ENCODE results near the gene KCND3.
"Not testable (repeated sequence)": the region's sequence is repeated elsewhere in the genome, so short reads cannot be mapped to it uniquely, and the experiment has no call there.

Gene KCND3

DNA sequence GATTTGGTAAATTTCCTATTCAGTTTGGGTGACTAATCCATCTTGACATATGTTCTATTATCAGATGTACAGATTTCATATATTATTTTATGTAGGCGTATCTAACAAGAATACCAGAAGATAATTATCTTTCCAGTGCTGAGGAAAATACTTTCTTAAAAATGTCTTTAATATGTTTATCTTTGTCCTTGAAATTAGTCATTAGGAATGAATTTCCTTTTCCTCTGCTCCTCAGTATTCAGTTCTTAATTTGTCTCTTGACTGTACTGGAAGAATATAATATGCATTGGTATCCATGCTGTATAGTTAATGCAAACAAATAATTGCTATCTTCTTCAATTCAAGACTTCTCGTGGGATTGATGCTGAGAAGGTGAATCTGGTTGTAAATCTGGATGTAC, 227.1 kb downstream of the KCND3 start:
- DNase-seq: no peak

DNA sequence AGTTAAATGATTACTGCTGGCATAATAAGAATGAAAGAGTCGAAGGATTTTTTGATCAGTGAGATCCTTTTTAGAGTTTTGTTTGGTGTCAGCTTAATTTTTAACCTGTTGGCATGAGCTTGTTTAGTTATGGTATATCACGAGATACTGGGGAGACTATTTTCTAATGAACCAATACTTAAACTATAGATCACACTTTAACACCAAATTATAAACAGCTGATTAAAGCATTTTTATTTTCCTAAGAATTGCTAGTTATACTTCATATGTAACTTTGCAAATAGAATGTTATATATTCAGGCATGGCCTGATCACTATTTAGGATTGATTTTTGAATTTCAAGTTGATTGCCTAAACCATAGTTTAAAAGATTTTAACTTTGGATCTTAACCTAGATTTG, 227.8 kb downstream of the KCND3 start:
- no peak for DNase-seq

DNA sequence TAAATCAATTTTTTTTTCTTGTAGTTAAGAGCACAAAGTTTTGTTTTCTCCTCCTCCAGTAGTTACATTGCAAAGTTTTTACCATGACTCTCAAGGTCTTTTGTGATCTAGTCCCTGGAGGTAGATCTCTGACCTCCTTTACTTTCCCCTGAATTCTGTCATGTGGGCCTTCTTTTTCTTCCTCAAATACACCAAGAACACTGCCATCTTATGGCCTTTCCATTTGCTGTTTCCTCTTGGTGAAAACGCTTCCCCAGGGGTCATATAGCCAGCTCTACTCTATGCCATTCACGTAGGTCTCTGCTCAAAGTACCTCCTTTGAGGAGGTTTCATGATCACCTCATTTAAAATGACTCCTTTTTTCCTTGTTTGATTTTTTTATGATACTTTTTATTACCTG, 231.1 kb downstream of the KCND3 start:
- no peak for DNase-seq

DNA sequence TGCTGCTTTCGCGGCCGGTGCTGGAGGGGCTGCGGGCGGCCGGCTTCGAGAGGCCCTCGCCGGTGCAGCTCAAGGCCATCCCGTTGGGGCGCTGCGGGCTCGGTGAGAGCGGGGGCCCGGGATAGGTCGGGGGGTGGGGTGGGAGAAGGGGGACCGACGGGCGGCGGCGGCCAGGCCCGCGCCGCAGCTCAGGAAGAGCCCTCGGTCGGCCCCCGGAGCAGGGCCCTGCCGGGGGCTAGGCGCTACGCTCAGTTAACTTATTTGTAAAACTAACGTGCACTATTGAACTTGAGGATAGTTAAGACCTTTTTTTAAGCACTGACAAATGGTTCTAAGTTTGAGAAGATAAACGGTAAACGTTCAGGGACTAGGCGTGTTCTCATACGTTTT, 233.3 kb downstream of the KCND3 start:
- no peak for DNase-seq

DNA sequence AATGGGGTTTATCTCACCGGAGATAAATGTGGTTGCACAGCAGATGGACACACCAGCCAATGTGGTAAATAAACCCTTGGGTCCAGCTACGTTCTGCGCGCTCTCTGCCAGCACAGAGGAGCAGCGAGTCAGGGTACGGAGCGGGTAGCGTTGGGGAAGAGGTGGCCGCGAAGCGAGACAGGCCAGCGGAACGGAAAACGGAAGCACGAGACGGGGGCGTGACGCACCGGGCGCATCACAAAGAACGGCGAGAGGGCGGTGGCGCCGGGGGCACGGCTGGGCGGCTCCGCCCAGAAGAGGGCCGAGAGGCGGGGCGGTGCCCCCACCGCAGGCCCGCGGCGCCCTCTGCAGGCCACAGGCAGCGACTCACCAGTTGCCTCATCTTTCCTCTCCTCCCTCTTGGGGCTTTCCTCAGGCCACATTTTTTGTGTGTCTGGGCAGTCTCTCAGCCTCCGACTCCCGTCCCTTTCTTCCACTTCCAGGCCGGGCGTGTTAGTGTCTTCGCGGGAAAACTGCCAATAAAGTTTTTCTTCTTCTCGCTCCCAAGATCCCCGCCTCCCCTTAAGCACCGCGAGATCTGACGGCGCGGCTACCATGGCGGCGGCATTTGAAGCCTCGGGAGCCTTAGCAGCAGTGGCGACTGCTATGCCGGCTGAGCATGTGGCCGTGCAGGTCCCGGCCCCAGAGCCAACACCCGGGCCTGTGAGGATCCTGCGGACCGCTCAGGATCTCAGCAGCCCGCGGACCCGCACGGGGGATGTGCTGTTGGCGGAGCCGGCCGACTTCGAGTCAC, 233.9 kb downstream of the KCND3 start, which contains the start of gene DDX20:
TSS of gene DDX20 (plus strand) at position 571 of the 793 bp plus-strand sequence. CDS start at position 595, 24 bp downstream.
- peak; percentile 90 to 91 for DNase-seq

DNA sequence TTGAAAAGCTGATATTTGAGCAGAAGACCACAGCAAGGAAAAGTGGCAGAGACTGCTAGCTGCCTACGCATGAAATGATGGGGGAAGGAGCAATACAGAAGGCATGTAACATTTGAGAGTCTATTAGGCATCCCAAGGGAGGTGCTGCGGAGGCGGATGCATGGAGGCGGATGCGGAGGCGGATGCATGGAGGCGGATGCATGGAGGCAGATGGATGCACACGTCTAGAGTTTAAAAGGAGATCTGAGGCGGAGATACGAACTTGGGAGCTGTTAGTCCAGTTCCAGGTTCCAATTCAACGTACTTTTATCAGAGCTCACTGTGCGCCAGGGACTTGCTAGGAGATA, 234.5 kb downstream of the KCND3 start:
- peak; percentile 19 to 25 for DNase-seq

DNA sequence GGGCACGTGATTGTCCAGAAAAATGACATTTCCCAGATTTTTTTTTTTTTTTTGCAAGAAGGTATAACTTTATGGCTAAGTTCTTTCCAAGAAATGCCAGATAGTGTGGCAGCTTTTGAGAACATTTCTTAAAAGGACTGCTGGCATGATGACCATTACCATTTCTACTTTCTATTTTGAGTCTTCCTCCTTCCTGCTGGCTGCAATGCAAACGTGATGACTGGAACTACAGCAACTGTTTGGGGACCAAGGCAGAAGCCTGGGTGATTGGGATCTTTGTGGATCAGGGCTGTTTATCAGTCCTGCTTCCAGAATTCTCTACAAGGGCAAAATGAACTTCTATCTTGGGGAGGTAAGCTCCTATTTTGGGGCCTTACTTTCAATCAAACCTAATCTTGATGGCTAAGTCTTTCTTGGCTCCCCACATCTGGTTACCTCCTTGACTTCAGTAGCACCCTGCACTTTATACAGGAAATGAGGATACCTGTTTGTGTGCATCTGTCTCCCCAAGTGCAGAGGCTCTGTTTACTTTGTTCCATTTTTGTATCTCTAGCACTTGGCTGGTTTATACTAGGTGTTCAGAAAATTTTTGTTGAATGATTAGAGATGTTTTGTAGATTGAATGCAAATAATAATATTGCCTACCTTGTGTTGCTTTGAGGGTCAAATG, 237.4 kb downstream of the KCND3 start:
- no peak for DNase-seq

DNA sequence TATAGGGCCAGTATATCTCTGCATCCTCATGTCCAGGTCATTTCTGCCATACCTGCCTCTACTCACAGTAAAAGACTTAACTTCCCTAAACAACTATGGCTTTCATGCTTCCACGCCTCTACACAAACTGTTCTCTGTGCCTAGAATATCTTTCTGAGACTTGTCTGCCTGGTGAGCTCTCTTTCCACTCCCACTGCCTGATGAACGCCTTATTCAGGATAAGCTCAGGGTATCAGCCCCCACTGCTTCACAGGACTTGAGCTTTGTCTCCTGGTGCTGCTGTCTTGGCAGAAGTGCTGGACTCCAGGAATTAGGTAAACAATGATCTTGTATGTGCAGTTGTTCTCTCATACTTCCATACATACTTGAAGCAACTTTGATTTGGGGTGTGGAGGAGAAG, 238.6 kb downstream of the KCND3 start:
- no peak for DNase-seq

DNA sequence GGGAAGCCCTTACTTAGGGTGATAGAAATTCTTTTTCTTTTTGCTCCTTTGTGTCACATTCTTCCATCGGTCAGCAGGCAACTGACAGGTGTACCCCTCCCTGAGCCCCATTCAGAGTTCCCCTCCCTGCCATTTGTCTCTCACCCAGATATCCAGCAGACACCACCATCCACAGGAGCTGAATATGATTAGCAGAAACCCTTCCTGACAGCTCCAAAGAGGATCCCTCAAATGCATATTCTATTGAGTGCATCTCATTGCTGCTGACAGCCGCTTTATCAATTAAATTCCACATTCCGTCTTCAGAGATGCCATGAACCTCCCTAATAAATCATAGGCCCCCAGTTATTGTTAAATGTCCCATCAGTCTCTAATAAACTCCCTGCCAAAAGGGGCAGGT, 239.8 kb downstream of the KCND3 start:
- no peak for DNase-seq

DNA sequence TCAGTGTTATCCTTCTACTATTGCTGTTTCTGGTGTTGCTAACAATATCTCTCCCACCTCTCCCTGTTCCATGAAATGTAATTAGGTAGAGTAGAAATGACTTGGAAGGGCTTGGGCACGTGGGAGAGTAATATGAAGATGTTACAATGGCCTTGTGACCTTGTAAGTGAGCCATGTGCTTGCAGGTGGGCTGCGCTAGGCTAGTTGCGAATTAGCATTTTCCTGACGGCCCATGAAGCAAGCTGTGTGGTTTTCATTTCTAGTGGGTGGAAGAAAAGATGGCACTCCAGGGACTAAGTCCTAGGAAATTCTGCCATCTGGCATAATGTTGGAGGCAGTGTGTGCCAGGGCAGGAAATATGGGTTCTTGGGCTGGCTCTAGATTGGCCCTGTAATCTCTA, 241.5 kb downstream of the KCND3 start:
- no peak for DNase-seq

DNA sequence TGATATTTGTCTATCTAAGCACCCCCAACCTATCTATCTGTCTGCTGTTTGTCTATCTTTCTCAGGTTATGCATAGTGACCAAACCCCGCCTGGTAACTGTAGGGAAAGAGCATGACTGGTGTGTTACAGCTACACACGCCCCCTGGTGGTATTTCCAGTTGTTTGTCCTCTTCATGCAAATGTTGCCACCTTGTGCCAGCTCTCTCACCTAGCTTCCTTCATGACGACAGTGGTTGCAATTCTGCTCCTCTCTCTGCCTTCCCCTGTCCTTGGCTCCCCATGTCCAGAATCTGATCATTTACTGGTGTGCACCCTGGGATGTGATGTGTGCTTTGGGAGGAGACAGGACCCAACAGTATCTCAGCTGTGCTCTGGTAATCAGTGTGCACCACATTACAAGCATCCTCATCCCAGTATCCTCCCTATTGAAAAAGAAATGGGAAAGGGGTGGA, 242.2 kb downstream of the KCND3 start:
- DNase-seq: peak; percentile 45 to 51

DNA sequence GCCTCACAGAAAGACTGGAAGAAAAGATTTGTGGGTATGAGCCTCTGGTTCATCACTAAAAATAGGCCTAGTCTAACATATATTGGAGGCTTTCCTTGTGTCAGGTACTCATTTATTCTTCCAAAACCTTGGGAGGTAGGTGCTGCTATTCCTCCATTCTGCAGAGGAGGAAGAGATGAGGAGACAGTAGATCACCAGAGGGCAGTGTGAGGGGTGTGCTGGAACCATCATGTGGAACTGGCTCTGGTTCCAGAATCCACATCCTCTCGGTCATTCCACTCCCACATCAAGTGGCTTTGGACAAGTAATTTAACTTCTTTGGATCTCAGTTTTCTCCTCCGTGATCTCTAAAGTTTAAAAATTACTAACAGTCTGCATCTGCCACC, 242.9 kb downstream of the KCND3 start:
- DNase-seq: no peak

DNA sequence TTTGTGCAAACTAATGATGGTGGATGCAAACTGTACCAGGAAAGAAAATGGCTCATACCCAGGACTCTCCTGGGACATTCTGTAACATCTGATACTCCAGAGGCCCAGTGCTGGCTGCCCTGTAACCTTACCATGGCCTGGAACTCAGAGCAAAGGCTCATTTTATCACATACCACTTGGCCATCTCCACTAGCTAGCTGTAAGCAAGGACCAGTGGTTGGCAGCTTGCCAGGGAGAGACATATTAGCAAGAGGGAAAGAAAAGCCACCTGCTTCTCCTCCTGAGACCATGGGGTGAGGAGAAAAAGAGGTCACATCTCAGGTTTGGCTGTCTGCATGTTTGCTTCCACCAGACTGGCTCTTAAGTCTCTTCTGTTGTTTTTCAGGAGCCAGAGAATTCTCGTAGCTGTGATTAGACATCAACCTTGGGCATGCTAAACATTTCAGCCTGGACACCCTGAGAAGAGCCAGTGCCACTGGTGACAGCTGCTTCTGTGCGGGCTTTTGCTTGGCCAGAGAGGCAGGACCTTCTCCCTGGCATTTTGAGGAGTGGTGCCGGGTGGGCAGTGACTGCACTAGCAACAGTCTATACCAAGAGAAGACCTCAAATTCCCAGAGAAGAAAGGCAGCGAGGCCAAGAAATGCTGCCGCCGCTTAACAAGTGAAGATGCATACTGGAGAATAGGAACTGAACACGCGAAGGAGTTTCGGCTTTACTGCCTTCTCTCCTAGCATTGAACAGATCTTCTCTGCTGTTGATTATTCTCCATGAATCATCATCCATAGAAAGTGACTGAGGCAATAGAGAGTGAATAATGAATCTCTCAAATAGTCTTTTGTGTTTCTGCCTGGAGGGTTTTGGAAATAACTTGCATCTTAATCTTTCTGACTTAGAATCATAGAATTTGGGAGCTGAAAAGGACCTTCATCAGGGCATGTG, 243.5 kb downstream of the KCND3 start:
- no peak for DNase-seq

DNA sequence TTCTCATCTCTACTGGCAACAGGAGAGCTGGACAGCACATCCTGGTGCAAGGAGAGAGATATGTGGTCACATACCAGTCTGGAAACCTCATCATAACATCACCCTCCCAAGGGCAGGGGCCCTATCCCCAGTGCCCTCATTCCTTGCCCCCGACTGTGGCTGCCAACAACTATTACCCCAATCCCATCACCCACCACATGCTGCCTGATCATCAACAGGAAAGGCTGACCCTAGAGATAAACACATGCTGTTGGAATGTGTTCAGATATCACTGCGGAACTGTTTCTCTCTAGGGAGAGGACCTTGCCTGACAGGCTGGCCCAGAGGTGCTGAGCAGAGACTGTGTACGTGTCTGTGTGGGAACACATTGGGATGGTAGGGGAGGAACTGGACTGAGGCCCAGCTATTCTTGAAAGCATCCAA, 245.8 kb downstream of the KCND3 start:
- no peak for DNase-seq

DNA sequence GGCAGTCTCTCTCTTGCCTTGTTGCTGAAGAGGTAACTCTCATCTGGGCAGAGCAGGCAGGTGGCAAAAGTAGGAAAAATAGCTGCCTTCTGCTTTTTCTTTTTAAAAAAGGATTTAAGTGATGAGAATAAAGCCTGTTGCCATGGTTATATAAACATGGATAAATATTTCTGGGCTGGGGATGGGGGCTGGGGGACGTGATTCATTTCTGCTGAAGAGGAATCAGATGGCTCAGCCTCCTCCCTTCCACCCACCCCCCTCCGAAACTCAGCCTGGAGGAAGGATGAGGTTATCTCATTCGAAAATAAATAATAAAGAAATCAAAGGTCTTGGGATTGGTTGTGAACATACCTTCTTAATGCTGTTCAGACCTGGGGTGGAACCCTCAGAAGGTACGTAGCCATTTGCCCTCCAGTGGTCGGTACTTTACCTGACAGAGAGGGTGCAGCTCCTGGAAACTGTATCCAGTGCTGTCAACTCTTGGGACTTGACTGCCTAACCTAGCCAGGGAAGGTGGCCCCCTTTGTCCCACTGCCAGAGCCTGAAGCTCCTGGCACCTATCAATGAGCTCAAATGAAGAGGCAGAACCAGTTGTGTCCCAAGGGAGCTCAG, 246.4 kb downstream of the KCND3 start:
- DNase-seq: no peak

DNA sequence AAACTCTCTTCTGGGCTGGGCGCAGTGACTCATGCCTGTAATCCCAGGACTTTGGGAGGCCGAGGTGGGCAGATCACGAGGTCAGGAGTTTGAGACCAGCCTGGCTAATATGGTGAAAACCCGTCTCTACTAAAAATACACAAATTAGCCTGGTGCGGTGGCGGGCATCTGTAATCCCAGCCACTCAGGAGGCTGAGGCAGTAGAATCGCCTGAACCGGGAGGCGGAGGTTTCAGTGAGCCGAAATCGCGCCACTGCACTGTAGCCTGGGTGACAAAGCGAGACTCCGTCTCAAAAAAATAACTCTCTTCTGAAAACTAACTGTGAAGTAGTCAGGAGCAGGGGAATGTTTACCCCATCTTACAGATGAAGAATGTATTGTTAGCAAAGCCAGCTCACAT, 247.2 kb downstream of the KCND3 start:
- not testable (repeated sequence) for DNase-seq

DNA sequence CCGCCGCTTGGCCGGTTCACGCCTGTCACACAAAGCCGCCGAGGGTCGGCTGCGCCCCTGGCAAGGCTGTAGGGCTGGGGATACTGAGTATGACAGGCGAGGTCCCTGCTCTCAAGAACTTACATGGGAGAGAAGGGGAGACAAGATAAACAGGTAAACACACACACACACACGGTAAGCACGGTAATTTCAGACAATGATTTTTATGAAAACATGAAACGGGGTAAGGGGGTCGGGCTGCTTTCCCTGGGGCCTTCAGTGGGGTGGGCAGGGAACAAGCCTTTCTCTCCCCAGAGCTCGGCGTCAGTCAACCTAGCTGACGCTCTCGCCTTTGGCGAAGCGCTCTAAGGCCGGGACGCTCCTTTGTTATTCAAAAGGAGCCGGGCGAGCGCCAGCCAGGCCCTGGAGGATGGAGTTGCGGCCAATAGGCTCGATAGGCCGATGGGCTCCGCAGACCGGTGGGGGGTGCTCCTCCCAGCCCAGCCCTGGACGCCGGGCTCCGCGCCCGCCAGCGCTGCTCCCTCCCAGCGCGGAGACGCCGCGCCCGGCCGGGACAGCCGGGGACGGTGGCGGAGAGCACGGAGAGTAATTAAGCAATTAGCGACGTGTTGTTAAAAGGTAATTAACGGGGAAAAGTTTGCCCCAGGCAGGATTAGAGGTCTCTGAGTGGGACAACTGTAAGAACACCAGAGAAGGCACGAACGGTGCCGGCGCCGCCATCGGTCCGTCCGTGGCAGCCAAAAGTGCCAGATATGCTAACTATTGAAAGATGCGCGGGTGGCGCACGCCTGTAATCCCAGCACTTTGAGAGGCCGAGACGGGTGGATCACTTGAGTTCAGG, 249.3 kb downstream of the KCND3 start:
- peak; percentile 3 to 8 for DNase-seq

DNA sequence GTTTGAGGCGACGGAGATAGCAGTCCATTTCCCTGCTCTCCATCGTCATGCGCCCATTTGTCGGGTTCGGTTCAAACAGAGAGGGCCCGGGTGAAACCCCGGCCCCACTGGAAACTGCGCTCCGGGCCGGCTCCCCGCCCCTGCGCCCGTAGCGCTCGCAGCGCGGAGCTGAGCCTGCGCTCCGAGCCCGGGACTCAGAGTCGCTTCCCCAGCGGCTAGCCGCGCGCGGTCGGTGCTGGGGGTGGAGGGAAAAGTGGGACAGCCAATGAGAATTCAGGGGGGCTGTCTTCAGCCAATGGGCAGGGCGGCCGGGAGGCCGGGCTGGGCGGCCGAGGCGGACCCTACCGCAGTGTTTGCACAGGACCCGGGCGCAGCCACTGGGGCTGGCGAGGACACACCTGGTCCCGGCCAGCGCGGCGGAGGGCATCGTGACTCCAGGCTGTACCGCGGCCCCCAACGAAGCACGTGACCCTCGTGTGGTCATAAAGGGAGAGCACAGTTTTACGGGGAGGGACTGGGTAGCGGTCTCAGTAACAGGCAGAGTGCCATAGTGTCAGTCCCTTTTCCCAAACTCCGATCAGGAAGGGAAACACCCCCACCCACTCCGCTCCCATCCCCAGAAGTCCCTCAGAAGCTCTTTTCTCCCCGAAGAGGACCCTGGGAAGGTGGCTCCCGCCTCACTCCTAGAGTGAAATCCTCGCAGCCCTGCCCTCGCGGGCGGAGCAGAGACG, 250.1 kb downstream of the KCND3 start, which contains the start of gene INKA2:
TSS of gene INKA2 (minus strand) at position 202 of the 731 bp plus-strand sequence. CDS start at position 49, 153 bp downstream.
- peak; percentile 56 to 75 for DNase-seq

DNA sequence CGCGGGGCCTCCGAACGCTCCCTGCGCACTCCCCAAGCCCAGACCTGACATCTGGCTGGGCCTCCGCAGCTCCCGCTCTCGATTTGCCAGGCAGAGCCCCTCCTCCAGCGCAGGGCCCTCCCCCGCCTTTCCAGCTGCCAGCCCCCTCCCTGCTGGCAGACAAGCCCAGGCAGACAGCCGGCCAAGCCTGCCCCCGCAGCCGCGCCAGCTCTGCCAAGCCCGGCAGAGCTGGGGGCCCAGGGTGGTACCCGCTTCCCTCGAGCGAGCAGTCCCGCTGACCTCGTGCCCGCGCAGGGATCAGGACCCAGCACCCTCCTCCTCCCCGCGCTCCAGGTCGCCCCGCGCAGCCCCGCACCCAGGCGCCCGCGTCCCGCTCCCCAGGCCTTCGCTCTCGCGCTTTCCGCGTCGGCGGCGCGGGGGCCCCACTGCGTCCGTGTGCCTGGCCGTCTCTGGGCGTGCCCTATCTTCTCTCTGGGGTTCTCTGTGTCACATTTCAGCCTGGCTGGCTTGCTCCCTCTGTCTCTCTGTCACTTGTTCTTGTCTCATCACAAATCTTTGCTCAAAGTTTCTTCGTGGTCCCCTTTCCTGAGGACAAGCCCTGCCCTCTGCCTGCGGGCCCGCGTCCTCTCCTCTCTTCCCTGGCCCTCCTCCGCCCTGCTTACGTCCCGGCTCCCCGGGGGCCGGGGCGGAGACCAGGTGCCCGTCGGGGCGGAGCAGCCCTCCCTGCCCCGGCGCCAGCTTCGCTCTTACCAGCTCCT, 250.9 kb downstream of the KCND3 start:
- DNase-seq: peak; percentile 12 to 37

DNA sequence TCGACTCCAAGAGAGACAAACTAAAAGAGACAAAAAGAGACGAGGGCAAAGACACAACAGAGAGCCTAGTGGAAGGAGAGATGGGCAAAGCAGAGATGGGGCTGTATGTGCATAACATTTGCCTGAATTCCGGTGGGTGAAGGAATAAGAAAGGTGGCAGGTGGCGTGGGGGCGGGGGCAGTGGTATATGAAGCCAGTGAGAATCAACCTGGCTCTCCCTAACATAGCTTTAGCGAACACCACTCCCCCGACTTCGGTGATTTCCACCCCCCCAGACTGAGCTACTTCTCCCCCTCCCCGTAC, 251.4 kb downstream of the KCND3 start:
- DNase-seq: no peak
